AG04450 (cell line): ENCODE measurements around the gene PACRG. TPM values are rescaled to one million over a fixed set of nuclear protein-coding genes. Genes with fewer than 3 reads are reported as not detected.

Experiments
- CTCF ChIA-PET: fragments of 300-600, 350-600 bp; formaldehyde crosslinking; extraction: SDS; loops from one replicate; lab custom pipeline; 2022; ENCODE audit warnings: antibody characterized with exemption, inconsistent platforms; lab: Charles Lee
- POLR2A ChIA-PET: fragments of 350-600 bp; formaldehyde crosslinking; extraction: SDS; loops from one replicate; lab custom pipeline; 2021; ENCODE audit warnings: antibody characterized with exemption, inconsistent platforms; lab: Yijun Ruan, JAX
- DNase-seq: peaks from one replicate; pipeline ENCODE4 v3.0.0-alpha.2; 2011; ENCODE audit warnings: low read depth, low spot score
- H3K27ac ChIP-seq: one replicate; pipeline ENCODE4 v1.5.1; 2012; ENCODE audit warnings: low read depth, low read length, control low read depth
- H3K27me3 ChIP-seq: one replicate; pipeline ENCODE4 v1.6.0; 2012; ENCODE audit warnings: low read length; ENCODE audit not compliant: control insufficient read depth, insufficient read depth
- H3K4me3 ChIP-seq: 2 replicates; pipeline ENCODE4 v1.5.1; 2011; ENCODE audit warnings: mild to moderate bottlenecking, low read depth, low read length, control low read depth
- H3K9me3 ChIP-seq: 2 replicates; pipeline ENCODE4 v1.5.1; 2012; ENCODE audit warnings: low read length; ENCODE audit not compliant: control insufficient read depth, insufficient read depth
- CTCF ChIP-seq: IDR thresholded peaks from 2 replicates; pipeline ENCODE4 v1.5.1; 2011; ENCODE audit warnings: low read depth, low read length, control low read depth, inconsistent platforms
- polyA plus RNA-seq: library from polyadenylated mRNA; depleted of rRNA; stranded (reverse); fragments of >200 nt; gene quantifications from 2 replicates; pipeline ENCODE4 v1.2.3, GENCODE V29; 2011

Gene PACRG
- polyA plus RNA-seq, 1 experiment = not detected

- Histone ChIP-seq H3K9me3 (peaks cover 6% of the 10 kb centered on the region; the same call in 1 of the 2 replicates), H3K27me3 (no peaks in the 10 kb centered on the region), H3K4me3 (no peak overlapping the region), H3K27ac (no peak overlapping the region)
- CTCF ChIA-PET = interaction anchor here (1.2 kb wide), 1 partner anchor 10 kb away, joined by 4 read pairs; no protein-coding TSS in a partner anchor
- POLR2A ChIA-PET = no interaction called here
- DNase-seq = no peak
- no peak for TF ChIP-seq CTCF
Observed at GRCh38 chr6:162866656-162867055, 138.9 kb downstream of the PACRG start.

DNA sequence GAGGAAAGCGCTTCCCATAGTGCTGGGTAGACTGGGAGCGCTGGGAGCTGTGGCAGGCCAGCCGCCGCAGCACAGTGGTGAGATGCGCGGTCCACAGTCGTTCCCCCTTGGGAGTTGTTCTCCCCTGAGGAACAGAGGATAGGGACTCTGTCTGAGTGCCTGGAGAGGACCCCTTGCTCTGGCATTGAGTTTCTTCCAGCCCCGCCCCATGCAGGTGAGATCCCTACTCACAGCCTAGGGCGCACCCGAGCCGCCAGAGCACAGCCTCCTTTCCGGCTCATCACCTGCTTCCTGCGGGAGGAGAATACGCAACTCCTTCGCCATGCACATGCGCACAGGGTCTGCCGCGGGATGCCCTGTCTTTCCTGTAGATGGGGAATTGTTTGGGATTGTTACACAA, 140.6 kb downstream of the PACRG start:
- TF ChIP-seq CTCF = no peak
- ChIA-PET CTCF (no interaction called here), POLR2A (no interaction called here)
- peaks cover 6% of the 10 kb centered on the region; the same call in 1 of the 2 replicates for H3K9me3 ChIP-seq
- H3K27me3 ChIP-seq = no peaks in the 10 kb centered on the region
- H3K4me3 ChIP-seq = no peak overlapping the region
- no peak overlapping the region for H3K27ac ChIP-seq
- no peak for DNase-seq

GRCh38 chr6:162871966-162872365, 144.2 kb downstream of the PACRG start:
- ChIA-PET CTCF (no interaction called here), POLR2A (no interaction called here)
- Histone ChIP-seq H3K27me3 (no peaks in the 10 kb centered on the region), H3K4me3 (no peak overlapping the region), H3K9me3 (peaks cover 6% of the 10 kb centered on the region; the same call in 1 of the 2 replicates), H3K27ac (no peak overlapping the region)
- no peak for TF ChIP-seq CTCF
- no peak for DNase-seq

DNA sequence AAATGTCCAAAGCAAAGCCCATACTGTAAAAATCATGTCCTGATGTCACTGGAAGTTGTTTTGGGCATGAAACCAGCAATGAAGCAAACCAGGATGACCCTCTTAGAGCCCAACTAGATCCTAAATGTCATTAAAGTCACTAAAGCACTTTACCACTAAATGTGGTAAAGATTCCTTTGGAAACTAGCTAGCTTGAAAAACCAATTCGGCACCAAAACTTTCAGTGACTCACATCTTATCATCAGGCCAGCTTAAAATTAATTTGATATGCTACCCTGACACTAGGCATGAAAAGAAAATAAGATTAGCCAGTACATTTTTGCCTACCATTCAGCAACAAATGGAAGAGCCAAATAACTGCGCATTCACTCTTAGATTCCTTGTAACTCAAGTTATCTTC, 145.8 kb downstream of the PACRG start:
- Histone ChIP-seq H3K9me3 (peaks cover under 1% of the 10 kb centered on the region; the same call in 1 of the 2 replicates), H3K4me3 (no peak overlapping the region), H3K27me3 (no peaks in the 10 kb centered on the region), H3K27ac (no peak overlapping the region)
- POLR2A ChIA-PET = no interaction called here
- no peak for TF ChIP-seq CTCF
- DNase-seq = no peak
- CTCF ChIA-PET = no interaction called here

GRCh38 chr6:162875070-162875469, 147.3 kb downstream of the PACRG start:
- Histone ChIP-seq H3K9me3 (no peaks in the 10 kb centered on the region), H3K27ac (no peak overlapping the region), H3K27me3 (no peaks in the 10 kb centered on the region), H3K4me3 (no peak overlapping the region)
- ChIA-PET POLR2A (no interaction called here), CTCF (no interaction called here)
- DNase-seq = no peak
- TF ChIP-seq CTCF = no peak
